IPS DF 6.9 (cell line): Measurements from ENCODE around the gene CCDC27.

Source experiments
- DNase-seq: peaks from one replicate; pipeline ENCODE4 v3.0.0-alpha.2; 2013; ENCODE audit warnings: low read depth, low spot score
- H3K27ac ChIP-seq: one replicate; pipeline ENCODE4 v1.5.1; 2013; ENCODE audit warnings: low read length, control low read depth
- H3K27me3 ChIP-seq: 2 replicates; pipeline ENCODE4 v1.6.1; 2013; ENCODE audit warnings: mild to moderate bottlenecking, low read length; ENCODE audit not compliant: control insufficient read depth, insufficient read depth
- H3K36me3 ChIP-seq: 2 replicates; pipeline ENCODE4 v1.6.1; 2013; ENCODE audit warnings: low read length; ENCODE audit not compliant: control insufficient read depth, insufficient read depth
- H3K4me1 ChIP-seq: 2 replicates; pipeline ENCODE4 v1.6.1; 2013; ENCODE audit warnings: low read length; ENCODE audit not compliant: control insufficient read depth, insufficient read depth
- H3K4me3 ChIP-seq: 2 replicates; pipeline ENCODE4 v1.5.1; 2013; ENCODE audit warnings: mild to moderate bottlenecking, low read length
- H3K9me3 ChIP-seq: 2 replicates; pipeline ENCODE4 v1.6.1; 2013; ENCODE audit warnings: low read length, inconsistent platforms; ENCODE audit not compliant: control insufficient read depth, insufficient read depth
- WGBS: extraction: QIAGEN DNeasy Blood & Tissue Kit; methylation state at CpG from one replicate; pipeline ENCODE4 v1.1.7; 2013; ENCODE audit warnings: mixed read lengths, missing lambda C conversion rate; ENCODE audit not compliant: insufficient read length, insufficient coverage; 5-methylcytosine and 5-hydroxymethylcytosine counted together

The CCDC27 gene

DNA sequence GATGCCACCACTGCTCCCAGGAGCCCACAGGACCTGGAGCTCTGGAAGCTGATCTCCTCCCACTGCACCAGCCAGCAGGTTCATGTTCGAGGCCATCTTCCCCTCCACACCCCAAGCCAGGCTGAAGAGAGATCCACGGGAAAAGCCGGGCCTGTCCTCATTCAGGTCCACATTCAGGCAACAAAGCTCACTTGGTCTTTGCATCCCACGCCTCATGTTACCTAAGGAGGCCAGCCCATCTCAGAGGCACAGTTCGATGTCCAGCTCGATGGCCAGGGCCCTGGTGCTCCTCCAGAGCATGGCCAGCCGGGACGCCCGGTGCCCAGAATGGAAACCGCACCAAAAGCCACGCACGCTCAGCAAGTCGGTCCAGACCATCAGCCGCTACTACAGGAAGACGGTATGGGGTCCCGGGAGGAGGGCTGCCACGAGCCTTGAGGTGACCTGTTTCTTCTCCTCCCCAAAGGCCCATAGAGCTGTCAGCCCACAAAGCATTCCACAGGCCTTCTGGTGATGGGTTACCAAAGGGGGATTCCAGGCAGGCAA, at the start of gene CCDC27:
TSS of gene CCDC27 (plus strand) at position 51 of the 546 bp plus-strand sequence. CDS start at position 83, 32 bp downstream.
- Histone ChIP-seq H3K36me3 (no peaks in the 10 kb centered on the region), H3K4me1 (peaks cover 1% of the 10 kb centered on the region; the same call in 1 of the 2 replicates), H3K27me3 (no peaks in the 10 kb centered on the region), H3K4me3 (no peak within 1 kb of the TSS), H3K27ac (no peak within 1 kb of the TSS), H3K9me3 (no peaks in the 10 kb centered on the region)
- WGBS: no CpG with 5 or more reads among the region's 17 CpGs
- DNase-seq: no peak

DNA sequence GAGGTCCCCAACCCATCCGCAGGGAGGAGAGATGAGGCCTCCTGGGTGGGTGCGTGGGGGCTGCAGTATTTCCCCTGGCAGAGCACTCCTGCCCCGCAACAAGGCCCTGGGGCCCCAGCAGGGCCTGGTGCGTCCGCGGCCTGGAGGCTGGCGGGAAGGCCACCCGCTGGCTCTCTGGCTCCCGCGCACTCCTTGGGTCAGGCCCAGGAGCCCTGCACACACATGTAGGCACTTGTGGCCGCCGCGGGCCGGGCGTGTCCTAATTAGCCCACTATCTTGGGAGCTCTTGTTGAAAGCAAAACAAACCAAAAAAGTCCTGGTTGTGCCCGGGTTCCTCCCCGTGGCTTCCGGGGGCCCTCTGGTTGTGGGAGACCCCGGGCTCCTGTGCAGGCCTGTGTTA, 49.7 kb upstream of the CCDC27 start:
- Histone ChIP-seq H3K27ac (no peak overlapping the region), H3K27me3 (no peaks in the 10 kb centered on the region), H3K9me3 (no peaks in the 10 kb centered on the region), H3K4me3 (no peak overlapping the region), H3K4me1 (peaks cover 3% of the 10 kb centered on the region), H3K36me3 (no peaks in the 10 kb centered on the region)
- WGBS: no CpG with 5 or more reads among the region's 19 CpGs
- DNase-seq: no peak

DNA sequence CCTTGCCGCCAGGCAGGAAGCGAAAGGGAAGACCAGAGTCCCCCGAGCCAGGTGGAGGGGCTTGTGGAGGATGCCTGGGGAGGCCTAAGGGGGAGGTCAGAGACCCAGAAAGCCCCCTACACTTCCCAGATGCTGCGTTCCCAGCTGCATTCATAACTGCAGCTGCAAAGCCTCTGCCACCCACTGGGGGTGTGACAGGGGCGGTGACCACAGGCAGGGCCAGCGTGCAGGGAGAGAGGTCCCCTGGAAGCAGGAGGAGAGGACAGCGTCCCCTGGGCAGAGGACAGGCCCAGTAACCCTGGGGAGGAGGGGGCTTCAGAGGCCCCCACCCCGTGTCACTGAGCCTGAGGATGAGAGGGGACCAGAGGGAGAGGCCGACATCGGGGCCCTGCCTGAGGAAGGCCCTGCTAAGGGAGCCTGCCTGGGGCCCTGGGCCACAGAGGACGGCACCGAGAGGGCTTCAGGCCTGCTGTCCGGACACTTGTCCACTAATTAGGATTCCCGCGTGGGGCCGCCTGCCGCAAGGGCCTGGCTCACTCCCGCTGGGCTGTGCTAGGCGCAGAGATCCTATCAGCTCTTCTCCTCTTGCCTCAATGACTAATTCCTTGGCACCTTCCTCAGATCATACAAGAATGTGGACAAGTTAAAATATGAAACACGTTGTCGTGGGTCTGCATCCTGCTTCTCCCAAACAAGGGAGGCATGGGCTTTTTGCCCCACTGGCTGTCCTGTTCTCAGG, 49.1 kb upstream of the CCDC27 start:
- DNase-seq: no peak
- H3K27ac ChIP-seq: no peak overlapping the region
- H3K4me3 ChIP-seq: no peak overlapping the region
- no peaks in the 10 kb centered on the region for H3K9me3 ChIP-seq
- H3K27me3 ChIP-seq: no peaks in the 10 kb centered on the region
- H3K4me1 ChIP-seq: peaks cover 10% of the 10 kb centered on the region
- no CpG with 5 or more reads among the region's 21 CpGs for WGBS
- H3K36me3 ChIP-seq: no peaks in the 10 kb centered on the region

DNA sequence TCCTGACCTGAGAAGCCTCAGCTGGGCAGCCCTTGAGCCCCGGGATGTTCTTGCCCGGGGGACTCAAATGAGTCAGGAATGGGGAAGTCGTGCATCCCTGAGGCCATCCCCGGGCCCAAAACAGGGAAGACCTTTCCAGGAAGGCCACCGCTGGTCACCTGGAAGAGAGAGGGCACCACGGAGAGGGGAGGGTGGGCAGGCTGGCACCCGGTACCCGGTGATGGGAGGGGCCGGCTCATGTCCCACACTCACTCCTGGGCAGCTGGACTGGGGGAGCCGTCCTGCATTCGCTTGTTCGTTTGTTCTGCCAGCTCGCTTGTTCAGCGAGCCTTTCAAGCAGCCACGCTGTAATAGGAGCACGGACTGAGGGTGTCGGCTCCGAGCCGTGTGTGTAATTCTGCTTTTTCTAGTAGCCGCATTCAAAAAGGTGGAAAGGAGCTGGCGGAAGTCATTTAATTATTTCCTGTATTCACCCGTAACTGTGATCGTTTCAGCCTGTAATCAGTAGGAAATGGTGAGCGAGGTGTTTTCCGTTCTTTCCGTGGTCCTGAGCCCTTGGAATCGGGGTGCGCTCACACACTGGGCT, 48.4 kb upstream of the CCDC27 start:
- no peak for DNase-seq
- H3K27ac ChIP-seq: no peak overlapping the region
- WGBS: no CpG with 5 or more reads among the region's 28 CpGs
- H3K27me3 ChIP-seq: no peaks in the 10 kb centered on the region
- H3K4me3 ChIP-seq: no peak overlapping the region
- no peaks in the 10 kb centered on the region for H3K9me3 ChIP-seq
- no peaks in the 10 kb centered on the region for H3K36me3 ChIP-seq
- peaks cover 15% of the 10 kb centered on the region for H3K4me1 ChIP-seq

DNA sequence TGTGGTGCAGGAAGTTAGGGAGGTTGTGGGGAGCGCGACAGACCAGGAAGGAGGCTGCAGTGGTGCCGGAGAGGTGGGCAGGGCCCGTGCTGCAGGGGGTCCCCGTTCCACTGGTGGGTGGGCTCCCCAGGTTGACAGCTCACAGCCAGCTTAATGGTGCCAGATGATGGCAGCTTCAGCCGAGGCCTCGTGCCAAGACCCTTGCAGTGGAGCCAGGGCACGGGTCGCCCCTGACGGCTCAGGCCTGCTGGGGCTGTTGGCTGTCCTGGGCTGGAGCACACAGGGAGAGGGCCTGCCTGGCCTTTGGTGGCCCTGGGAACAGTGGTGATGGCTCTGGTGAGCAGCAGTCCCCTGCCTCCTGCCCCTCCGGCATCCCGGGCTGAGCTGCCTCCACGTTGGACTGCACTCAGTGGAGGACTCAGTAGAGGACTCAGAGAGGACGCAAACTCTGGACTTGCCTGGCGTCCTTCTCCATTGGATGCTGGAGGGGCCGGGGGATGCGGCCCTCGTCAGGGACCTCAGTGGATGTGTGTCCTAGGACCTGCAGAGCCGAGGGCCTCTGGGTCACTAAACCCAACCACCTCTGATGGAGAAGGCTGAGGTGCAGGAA, 46.8 kb upstream of the CCDC27 start:
- Histone ChIP-seq H3K4me3 (no peak overlapping the region), H3K9me3 (no peaks in the 10 kb centered on the region), H3K4me1 (peaks cover 18% of the 10 kb centered on the region), H3K27ac (no peak overlapping the region), H3K36me3 (no peaks in the 10 kb centered on the region), H3K27me3 (no peaks in the 10 kb centered on the region)
- no CpG with 5 or more reads among the region's 19 CpGs for WGBS
- no peak for DNase-seq

DNA sequence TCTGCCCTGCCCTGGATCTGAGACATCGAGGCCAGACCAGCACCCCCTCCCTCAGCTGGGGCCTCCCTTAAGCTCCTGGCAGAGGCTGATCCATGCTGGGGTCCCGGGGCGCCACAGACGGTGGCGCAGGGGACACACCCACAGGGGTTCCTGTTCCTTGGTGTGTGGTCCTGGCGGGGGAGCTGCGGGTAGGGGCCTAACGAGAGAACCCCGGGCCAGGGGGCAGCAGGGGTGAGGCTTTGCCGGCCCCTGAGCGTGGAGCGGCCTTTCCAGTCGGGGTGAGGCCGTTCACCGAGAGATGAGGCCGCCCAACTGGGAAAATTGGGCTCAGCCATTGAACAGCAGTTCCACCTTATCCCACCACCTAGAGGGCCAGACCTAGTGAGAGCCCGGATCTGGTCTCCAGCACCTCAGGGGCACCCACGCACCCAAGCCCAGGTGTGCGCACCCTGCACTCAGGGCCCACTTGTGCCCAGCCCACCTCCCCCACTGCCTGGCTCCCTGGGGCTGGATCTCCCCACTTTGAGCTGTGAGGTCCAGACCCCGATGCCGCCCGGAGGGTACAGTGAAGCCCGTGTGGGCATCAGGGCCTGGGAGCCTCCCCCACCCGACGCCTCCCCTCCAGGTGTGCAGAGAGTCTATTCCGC, 45.5 kb upstream of the CCDC27 start:
- no CpG with 5 or more reads among the region's 26 CpGs for WGBS
- Histone ChIP-seq H3K36me3 (no peaks in the 10 kb centered on the region), H3K4me3 (no peak overlapping the region), H3K27ac (no peak overlapping the region), H3K27me3 (no peaks in the 10 kb centered on the region), H3K4me1 (peaks cover 18% of the 10 kb centered on the region), H3K9me3 (no peaks in the 10 kb centered on the region)
- no peak for DNase-seq

DNA sequence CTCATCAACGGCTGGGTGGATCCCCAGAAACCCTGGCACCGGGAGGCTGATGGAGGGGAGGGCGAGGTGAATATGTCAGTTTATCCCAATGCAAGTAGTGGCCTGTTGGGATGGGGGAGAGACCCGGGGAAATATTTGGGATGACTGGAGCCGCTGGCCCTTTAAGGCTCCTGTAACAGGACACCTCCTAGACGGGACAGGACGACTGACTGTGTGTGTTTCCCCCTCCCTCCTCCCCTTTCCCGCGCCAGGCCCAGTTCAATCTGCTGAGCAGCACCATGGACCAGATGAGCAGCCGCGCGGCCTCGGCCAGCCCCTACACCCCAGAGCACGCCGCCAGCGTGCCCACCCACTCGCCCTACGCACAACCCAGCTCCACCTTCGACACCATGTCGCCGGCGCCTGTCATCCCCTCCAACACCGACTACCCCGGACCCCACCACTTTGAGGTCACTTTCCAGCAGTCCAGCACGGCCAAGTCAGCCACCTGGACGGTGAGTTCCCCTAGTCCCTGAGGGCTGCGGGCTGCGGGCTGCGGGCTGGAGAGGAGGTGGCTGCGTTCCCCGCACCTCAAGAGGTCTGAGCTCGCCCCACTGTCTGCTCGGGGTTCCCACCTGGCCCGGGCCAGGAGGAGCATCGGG, 44.8 kb upstream of the CCDC27 start:
- Histone ChIP-seq H3K27ac (no peak overlapping the region), H3K27me3 (no peaks in the 10 kb centered on the region), H3K36me3 (no peaks in the 10 kb centered on the region), H3K4me1 (peaks cover 18% of the 10 kb centered on the region), H3K4me3 (peak overlapping the region; percentile 4; the same call in 1 of the 2 replicates), H3K9me3 (no peaks in the 10 kb centered on the region)
- WGBS: no CpG with 5 or more reads among the region's 35 CpGs
- DNase-seq: no peak

DNA sequence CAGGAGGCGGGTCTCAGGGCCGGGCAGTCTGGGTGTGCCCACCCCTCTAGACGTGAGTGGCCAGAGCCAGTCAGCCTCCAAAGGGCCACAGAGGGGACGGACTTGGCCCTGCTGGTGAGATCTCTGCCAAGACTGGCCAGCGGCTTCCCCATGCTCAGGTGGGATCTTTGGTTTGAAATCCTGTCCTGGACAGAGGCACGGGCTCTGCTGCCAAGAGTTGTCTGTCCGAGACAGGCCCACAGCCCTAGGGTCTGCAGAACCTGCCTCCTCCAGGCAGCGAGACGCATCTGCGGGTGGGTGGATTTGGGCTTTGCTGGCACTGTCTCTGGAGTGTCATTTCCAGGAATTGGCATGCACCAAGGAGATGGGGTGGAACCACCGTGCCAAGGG, 44.3 kb upstream of the CCDC27 start:
- WGBS: no CpG with 5 or more reads among the region's 11 CpGs
- H3K4me3 ChIP-seq: no peak overlapping the region; the same call in 1 of the 2 replicates

DNA sequence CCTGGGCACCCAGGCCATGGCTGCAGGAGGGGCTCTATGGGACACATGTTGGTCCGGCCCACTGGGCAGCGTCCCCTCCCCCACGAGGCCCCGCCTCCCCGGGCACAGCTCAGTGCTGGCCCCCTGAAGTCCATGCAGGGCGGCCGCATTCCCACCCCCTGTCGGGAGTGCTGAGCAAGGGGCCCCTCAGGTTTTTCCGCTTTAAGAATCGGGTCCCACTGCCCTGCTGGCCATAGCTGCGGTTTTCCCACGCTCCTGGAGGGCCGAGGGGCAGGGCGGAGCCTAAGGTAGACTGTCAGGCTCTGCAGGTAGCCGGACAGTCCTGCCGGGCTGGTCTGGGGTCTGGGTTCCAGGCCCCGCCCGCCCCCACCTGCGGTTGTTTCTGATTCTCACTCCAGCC, 43.5 kb upstream of the CCDC27 start:
- Histone ChIP-seq H3K27ac (no peak overlapping the region), H3K27me3 (no peaks in the 10 kb centered on the region), H3K4me3 (no peak overlapping the region), H3K36me3 (no peaks in the 10 kb centered on the region), H3K4me1 (peaks cover 18% of the 10 kb centered on the region), H3K9me3 (no peaks in the 10 kb centered on the region)
- no peak for DNase-seq
- WGBS: no CpG with 5 or more reads among the region's 19 CpGs

More for the DNA sequence above, 44.3 kb upstream of the CCDC27 start:
- DNase-seq: no peak
- Histone ChIP-seq H3K4me1 (peaks cover 18% of the 10 kb centered on the region), H3K9me3 (no peaks in the 10 kb centered on the region), H3K36me3 (no peaks in the 10 kb centered on the region), H3K27me3 (no peaks in the 10 kb centered on the region), H3K27ac (no peak overlapping the region)

DNA sequence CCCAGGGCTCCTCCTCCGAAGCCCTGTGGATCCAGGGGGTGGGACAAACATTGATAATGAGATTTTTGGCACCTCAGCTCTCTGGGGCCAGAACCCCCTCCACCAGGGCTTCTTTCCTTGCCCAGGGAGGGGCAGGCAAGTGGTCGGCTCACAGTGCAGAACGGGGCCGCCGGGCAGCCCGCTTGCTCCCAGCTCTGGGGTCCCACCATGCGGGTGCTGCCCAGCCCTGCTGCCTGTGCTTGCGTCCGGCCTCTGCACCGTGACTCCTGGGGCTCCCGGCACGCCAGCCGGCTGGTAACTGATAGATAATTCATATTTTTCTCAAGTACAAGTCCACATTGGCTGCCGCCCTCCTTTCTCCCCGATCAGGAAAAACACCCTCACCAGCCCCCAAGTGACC, 42.0 kb upstream of the CCDC27 start:
- no peak overlapping the region for H3K4me3 ChIP-seq
- no peak for DNase-seq
- peaks cover 18% of the 10 kb centered on the region for H3K4me1 ChIP-seq
- no peaks in the 10 kb centered on the region for H3K36me3 ChIP-seq
- H3K27me3 ChIP-seq: no peaks in the 10 kb centered on the region
- WGBS: no CpG with 5 or more reads among the region's 15 CpGs
- H3K27ac ChIP-seq: no peak overlapping the region
- no peaks in the 10 kb centered on the region for H3K9me3 ChIP-seq
